SK-N-SH treated with all-trans-retinoic acid at 6 μM for 48 hours (cell line): ENCODE measurements around the gene TP53INP2.

Experiments
- ARNTL ChIP-seq: fragments of 450-650 bp; formaldehyde crosslinking; IDR thresholded peaks from 2 replicates; pipeline ENCODE4 v1.5.0; 2020; ENCODE audit warnings: low read depth, mild to moderate bottlenecking, moderate library complexity, borderline replicate concordance
- CSDC2 ChIP-seq: fragments of 250-450 bp; sonication (Bioruptor Pico); IDR thresholded peaks from 2 replicates; pipeline ENCODE4 v1.5.0; 2020; ENCODE audit warnings: mild to moderate bottlenecking, moderate library complexity
- CSRNP3 ChIP-seq: fragments of 250-450 bp; sonication (Bioruptor Pico); IDR thresholded peaks from 2 replicates; pipeline ENCODE4 v1.5.1; 2021; ENCODE audit warnings: mild to moderate bottlenecking, moderate library complexity
- ESRRG ChIP-seq: fragments of 250-450 bp; sonication (Bioruptor Pico); IDR thresholded peaks from 2 replicates; pipeline ENCODE4 v1.6.1; 2021; ENCODE audit warnings: mild to moderate bottlenecking
- ISL1 ChIP-seq: fragments of 250-450 bp; sonication (Bioruptor Pico); IDR thresholded peaks from 2 replicates; pipeline ENCODE4 v2.1.2; 2022; ENCODE audit warnings: mild to moderate bottlenecking, moderate library complexity
- PATZ1 ChIP-seq: fragments of 250-450 bp; sonication (Bioruptor Pico); IDR thresholded peaks from 2 replicates; pipeline ENCODE4 v1.8.0; 2020; ENCODE audit warnings: mild to moderate bottlenecking, moderate library complexity, borderline replicate concordance
- RARB ChIP-seq: fragments of 250-450 bp; sonication (Bioruptor Pico); IDR thresholded peaks from 2 replicates; pipeline ENCODE4 v1.8.0; 2021; ENCODE audit warnings: mild to moderate bottlenecking, moderate library complexity
- ZC3H10 ChIP-seq: fragments of 250-450 bp; sonication (Bioruptor Pico); IDR thresholded peaks from 2 replicates; pipeline ENCODE4 v1.5.1; 2021; ENCODE audit warnings: mild to moderate bottlenecking, moderate library complexity
- ZFP3 ChIP-seq: fragments of 250-450 bp; sonication (Bioruptor Pico); IDR thresholded peaks from 2 replicates; pipeline ENCODE4 v1.5.0; 2020; ENCODE audit warnings: mild to moderate bottlenecking, moderate library complexity
- ZFP30 ChIP-seq: fragments of 450-650 bp; formaldehyde crosslinking; IDR thresholded peaks from 2 replicates; pipeline ENCODE4 v1.5.0; 2022; ENCODE audit warnings: mild to moderate bottlenecking, moderate library complexity
- ZNF565 ChIP-seq: fragments of 450-650 bp; formaldehyde crosslinking; conservative IDR thresholded peaks from 2 replicates; pipeline ENCODE4 v1.5.0; 2020; ENCODE audit warnings: low read depth, mild to moderate bottlenecking, moderate library complexity
- ZNF70 ChIP-seq: fragments of 450-650 bp; formaldehyde crosslinking; IDR thresholded peaks from 2 replicates; pipeline ENCODE4 v1.5.0; 2020; ENCODE audit warnings: mild to moderate bottlenecking, moderate library complexity
- ZNF8 ChIP-seq: fragments of 450-650 bp; formaldehyde crosslinking; IDR thresholded peaks from 2 replicates; pipeline ENCODE4 v1.5.0; 2020; ENCODE audit warnings: mild to moderate bottlenecking, moderate library complexity
- TF ChIP-seq, protein P1 (sequence below): fragments of 250-450 bp; sonication (Bioruptor Pico); IDR thresholded peaks from 2 replicates; pipeline ENCODE4 v1.5.1; 2020; ENCODE audit warnings: low read depth, mild to moderate bottlenecking, moderate library complexity

DNA sequence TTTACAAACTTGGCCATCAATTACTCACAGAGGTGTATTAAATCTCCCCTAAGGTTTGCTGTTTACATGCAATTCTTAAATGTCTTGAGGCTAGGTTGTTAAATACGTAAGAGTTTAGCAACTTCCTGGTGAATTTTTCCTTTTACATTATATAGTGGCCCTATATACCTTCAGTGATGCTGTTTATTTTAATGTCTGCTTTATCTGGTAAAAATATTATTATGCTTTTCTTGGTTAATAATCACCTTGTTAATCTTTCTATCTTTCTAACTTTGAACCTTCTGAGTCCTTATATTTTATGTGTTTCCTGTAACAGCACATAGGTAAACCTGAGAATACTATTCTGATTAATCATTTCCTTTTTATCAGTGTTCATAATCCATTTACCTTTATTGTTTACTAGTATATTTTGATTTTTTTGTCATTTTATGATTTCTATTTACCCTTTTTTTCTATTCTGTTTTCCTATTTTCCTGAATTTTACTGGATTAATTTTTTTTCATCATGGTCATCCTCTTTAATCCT, 57.9 kb downstream of the TP53INP2 start:
- no peak for TF ChIP-seq PATZ1 (CRISPR knock-in tag)
- TF ChIP-seq ARNTL, result no peak
- TF ChIP-seq ZFP30, result no peak
- TF ChIP-seq CSRNP3, result no peak
- no peak for TF ChIP-seq ZC3H10 (CRISPR knock-in tag)
- TF ChIP-seq RARB, result no peak
- no peak for TF ChIP-seq CSDC2 (CRISPR knock-in tag)
- no peak for TF ChIP-seq ZNF8 (CRISPR knock-in tag)
- no peak for TF ChIP-seq ESRRG (CRISPR knock-in tag)
- no peak for TF ChIP-seq ZFP3 (CRISPR knock-in tag)
- TF ChIP-seq, protein P1, sequence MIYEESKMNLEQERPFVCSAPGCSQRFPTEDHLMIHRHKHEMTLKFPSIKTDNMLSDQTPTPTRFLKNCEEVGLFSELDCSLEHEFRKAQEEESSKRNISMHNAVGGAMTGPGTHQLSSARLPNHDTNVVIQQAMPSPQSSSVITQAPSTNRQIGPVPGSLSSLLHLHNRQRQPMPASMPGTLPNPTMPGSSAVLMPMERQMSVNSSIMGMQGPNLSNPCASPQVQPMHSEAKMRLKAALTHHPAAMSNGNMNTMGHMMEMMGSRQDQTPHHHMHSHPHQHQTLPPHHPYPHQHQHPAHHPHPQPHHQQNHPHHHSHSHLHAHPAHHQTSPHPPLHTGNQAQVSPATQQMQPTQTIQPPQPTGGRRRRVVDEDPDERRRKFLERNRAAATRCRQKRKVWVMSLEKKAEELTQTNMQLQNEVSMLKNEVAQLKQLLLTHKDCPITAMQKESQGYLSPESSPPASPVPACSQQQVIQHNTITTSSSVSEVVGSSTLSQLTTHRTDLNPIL (CRISPR knock-in tag), result no peak
- no peak for TF ChIP-seq ISL1
- no peak for TF ChIP-seq ZNF70
- no peak for TF ChIP-seq ZNF565 (CRISPR knock-in tag)
